ENCODE data around the gene CHI3L2. TPM values are rescaled to one million over a fixed set of nuclear protein-coding genes. Genes with fewer than 3 reads are reported as not detected.

The CHI3L2 gene
- polyA plus RNA-seq, 2 of the 4 experiments (the other 2 are of a cell fraction): 0.23 to 0.43 TPM

DNA sequence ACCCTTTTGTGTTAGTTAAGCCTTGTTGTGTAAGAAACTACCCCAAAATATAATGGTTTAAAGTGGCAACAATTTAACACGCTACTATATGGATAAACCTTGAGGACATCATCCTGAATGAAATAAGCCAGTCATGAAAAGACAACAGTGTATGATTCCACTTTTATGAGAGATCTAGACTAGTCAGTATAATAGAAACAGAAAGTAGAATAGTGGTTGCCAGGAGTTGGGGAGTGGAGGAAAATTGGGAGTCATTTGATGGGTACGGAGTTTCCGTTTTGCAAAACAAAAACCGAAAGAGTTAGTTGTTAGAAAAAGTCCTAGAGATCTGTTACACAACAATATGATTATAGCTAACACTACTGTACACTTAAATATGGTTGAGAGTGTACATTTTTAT lies 47.1 kb downstream of the CHI3L2 start:
- FAIRE-seq (no peak), ATAC-seq (no peak), DNase-seq (ENCODE audit: low read depth in 1 of 2, low spot score in 1 of 2) (no peak)
- Histone ChIP-seq H3K4me1 (0 out of 3 replicates have a peak, but pooled peaks cover 3% of the 10 kb centered on the region), H3K4me2 (no peak overlapping the region), H3K4me3 (no peak overlapping the region), H3K9me3 (no peaks in the 10 kb centered on the region), H3K27ac (no peak overlapping the region)
- WGBS (ENCODE audit: missing lambda C conversion rate): 81% methylated on average over 4 of the region's 4 CpGs
- no peak for TF ChIP-seq RCOR1 (IDR thresholded peaks at IDR 0.05; ENCODE audit: low read depth, low read length)
- no peak for TF ChIP-seq ZNF302 (CRISPR knock-in tag; IDR thresholded peaks at IDR 0.05)
- TF ChIP-seq, protein P1, sequence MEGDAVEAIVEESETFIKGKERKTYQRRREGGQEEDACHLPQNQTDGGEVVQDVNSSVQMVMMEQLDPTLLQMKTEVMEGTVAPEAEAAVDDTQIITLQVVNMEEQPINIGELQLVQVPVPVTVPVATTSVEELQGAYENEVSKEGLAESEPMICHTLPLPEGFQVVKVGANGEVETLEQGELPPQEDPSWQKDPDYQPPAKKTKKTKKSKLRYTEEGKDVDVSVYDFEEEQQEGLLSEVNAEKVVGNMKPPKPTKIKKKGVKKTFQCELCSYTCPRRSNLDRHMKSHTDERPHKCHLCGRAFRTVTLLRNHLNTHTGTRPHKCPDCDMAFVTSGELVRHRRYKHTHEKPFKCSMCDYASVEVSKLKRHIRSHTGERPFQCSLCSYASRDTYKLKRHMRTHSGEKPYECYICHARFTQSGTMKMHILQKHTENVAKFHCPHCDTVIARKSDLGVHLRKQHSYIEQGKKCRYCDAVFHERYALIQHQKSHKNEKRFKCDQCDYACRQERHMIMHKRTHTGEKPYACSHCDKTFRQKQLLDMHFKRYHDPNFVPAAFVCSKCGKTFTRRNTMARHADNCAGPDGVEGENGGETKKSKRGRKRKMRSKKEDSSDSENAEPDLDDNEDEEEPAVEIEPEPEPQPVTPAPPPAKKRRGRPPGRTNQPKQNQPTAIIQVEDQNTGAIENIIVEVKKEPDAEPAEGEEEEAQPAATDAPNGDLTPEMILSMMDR (IDR thresholded peaks at IDR 0.05): no peak
- no peak for TF ChIP-seq HMGXB4 (CRISPR knock-in tag; IDR thresholded peaks at IDR 0.05; ENCODE audit: borderline replicate concordance)
- no peak for TF ChIP-seq HEYL (CRISPR knock-in tag; IDR thresholded peaks at IDR 0.05)
- TF ChIP-seq HOXB5 (CRISPR knock-in tag; IDR thresholded peaks at IDR 0.05): no peak
- TF ChIP-seq POLR2AphosphoS2 (conservative IDR thresholded peaks at IDR 0.05; ENCODE audit: low read length): no peak
- TF ChIP-seq, protein P2, sequence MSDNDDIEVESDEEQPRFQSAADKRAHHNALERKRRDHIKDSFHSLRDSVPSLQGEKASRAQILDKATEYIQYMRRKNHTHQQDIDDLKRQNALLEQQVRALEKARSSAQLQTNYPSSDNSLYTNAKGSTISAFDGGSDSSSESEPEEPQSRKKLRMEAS (IDR thresholded peaks at IDR 0.05): no peak
- no peak for TF ChIP-seq JUNB (IDR thresholded peaks at IDR 0.05)
- TF ChIP-seq CBX2 (IDR thresholded peaks at IDR 0.05; ENCODE audit: borderline replicate concordance, low read depth): no peak
- no peak for TF ChIP-seq HOXA7 (CRISPR knock-in tag; IDR thresholded peaks at IDR 0.05)
- ChIA-PET CTCF (no interaction called here), POLR2A (no interaction called here)

DNA sequence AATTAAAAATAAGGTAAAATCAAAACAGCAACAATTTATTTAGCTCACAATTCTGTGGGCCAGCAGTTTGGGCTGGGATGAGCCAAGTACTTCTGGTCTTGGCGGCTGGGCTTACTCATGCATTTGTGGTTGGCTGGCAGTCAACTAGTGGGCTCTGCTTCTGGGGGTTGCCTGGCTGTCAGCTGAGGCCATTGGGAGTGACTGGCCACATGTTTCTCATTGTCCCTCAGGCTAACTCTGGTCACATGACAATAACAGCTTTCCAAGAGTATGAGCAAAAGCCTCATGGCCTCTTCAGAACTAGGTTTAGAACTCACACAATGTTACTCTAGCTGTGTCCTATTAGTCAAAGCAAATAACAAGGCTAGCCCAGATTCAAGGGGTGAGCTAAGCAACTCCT lies 47.6 kb downstream of the CHI3L2 start:
- DNase-seq (ENCODE audit: low read depth in 1 of 2, low spot score in 1 of 2) (peak in 1 of 2 experiments; percentile 10), ATAC-seq (peak in 1 of 2 experiments; percentile 30; a peak in 2 of 6 replicates), FAIRE-seq (no peak)
- Histone ChIP-seq H3K9me3 (no peaks in the 10 kb centered on the region), H3K4me1 (0 out of 3 replicates have a peak, but pooled peaks cover 3% of the 10 kb centered on the region), H3K27ac (no peak overlapping the region), H3K4me2 (no peak overlapping the region), H3K4me3 (no peak overlapping the region)
- WGBS (ENCODE audit: missing lambda C conversion rate): 69% methylated on average over 1 of the region's 1 CpG
- TF ChIP-seq, protein P3, sequence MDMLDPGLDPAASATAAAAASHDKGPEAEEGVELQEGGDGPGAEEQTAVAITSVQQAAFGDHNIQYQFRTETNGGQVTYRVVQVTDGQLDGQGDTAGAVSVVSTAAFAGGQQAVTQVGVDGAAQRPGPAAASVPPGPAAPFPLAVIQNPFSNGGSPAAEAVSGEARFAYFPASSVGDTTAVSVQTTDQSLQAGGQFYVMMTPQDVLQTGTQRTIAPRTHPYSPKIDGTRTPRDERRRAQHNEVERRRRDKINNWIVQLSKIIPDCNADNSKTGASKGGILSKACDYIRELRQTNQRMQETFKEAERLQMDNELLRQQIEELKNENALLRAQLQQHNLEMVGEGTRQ (IDR thresholded peaks at IDR 0.05): peak; percentile 6; the same call in 1 of the 2 replicates
- TF ChIP-seq, protein P4, sequence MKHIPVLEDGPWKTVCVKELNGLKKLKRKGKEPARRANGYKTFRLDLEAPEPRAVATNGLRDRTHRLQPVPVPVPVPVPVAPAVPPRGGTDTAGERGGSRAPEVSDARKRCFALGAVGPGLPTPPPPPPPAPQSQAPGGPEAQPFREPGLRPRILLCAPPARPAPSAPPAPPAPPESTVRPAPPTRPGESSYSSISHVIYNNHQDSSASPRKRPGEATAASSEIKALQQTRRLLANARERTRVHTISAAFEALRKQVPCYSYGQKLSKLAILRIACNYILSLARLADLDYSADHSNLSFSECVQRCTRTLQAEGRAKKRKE (CRISPR knock-in tag; IDR thresholded peaks at IDR 0.05; ENCODE audit: low read depth): no peak
- ChIA-PET CTCF (no interaction called here), POLR2A (no interaction called here)

- Histone ChIP-seq H3K9me3 (no peaks in the 10 kb centered on the region), H3K4me3 (no peak overlapping the region), H3K27ac (no peak overlapping the region), H3K4me1 (0 out of 3 replicates have a peak, but pooled peaks cover 3% of the 10 kb centered on the region), H3K4me2 (no peak overlapping the region)
- ChIA-PET POLR2A (no interaction called here), CTCF (no interaction called here)
- ATAC-seq (no peak), DNase-seq (ENCODE audit: low read depth in 1 of 2, low spot score in 1 of 2) (peak in 1 of 2 experiments; percentile 6), FAIRE-seq (no peak)
- no peak for TF ChIP-seq ZNF302 (CRISPR knock-in tag; IDR thresholded peaks at IDR 0.05)
- TF ChIP-seq PHF8 (IDR thresholded peaks at IDR 0.05; ENCODE audit: borderline replicate concordance, low read depth): no peak
- no peak for TF ChIP-seq BCL3 (IDR thresholded peaks at IDR 0.05)
- TF ChIP-seq, protein P2 (IDR thresholded peaks at IDR 0.05): no peak
- no peak for TF ChIP-seq HOXB5 (CRISPR knock-in tag; IDR thresholded peaks at IDR 0.05)
Measured at GRCh38 chr1:111275780-111276433, 48.4 kb downstream of the CHI3L2 start.

All from A549 (cell line).